CD4-positive, alpha-beta T cell treated with Interleukin-15 for 1 hour (primary cell): ENCODE results near the gene OMG.
"Not testable (repeated sequence)": the region's sequence is repeated elsewhere in the genome, so short reads cannot be mapped to it uniquely, and the experiment has no call there.

Experiments used
- DNase-seq: peaks from one replicate; pipeline ENCODE4 v3.0.0-alpha.2; 2020

OMG gene

GRCh38 chr17:31308372-31309334 lies 11.6 kb upstream of the OMG start:
- no peak for DNase-seq

GRCh38 chr17:31307640-31308039 lies 10.6 kb upstream of the OMG start:
- DNase-seq, result no peak

- no peak for DNase-seq
These were observed 2.6 kb upstream of the OMG start for GRCh38 chr17:31299624-31300023.

GRCh38 chr17:31296142-31296541 lies 897 bp downstream of the OMG start:
- DNase-seq, result no peak

GRCh38 chr17:31295489-31295871 lies 1.6 kb downstream of the OMG start:
- no peak for DNase-seq

- no peak for DNase-seq
These were observed 2.1 kb downstream of the OMG start for GRCh38 chr17:31294820-31295488.

GRCh38 chr17:31294231-31294630 lies 2.8 kb downstream of the OMG start:
- no peak for DNase-seq

GRCh38 chr17:31293581-31293980 lies 3.5 kb downstream of the OMG start:
- DNase-seq, result no peak

GRCh38 chr17:31291820-31292219 lies 5.2 kb downstream of the OMG start:
- DNase-seq, result no peak

GRCh38 chr17:31289790-31290189 lies 7.2 kb downstream of the OMG start:
- no peak for DNase-seq

GRCh38 chr17:31287932-31288331 lies 9.1 kb downstream of the OMG start:
- DNase-seq, result not testable (repeated sequence)

- DNase-seq, result no peak
These were observed 10.5 kb downstream of the OMG start for GRCh38 chr17:31286587-31286986.

- DNase-seq, result no peak
These were observed 13.2 kb downstream of the OMG start for GRCh38 chr17:31283841-31284240.

GRCh38 chr17:31281061-31281460 lies 16.0 kb downstream of the OMG start:
- no peak for DNase-seq

GRCh38 chr17:31279401-31279800 lies 17.6 kb downstream of the OMG start:
- no peak for DNase-seq

GRCh38 chr17:31275116-31275515 lies 21.9 kb downstream of the OMG start:
- no peak for DNase-seq

GRCh38 chr17:31274252-31274651 lies 22.8 kb downstream of the OMG start:
- no peak for DNase-seq

GRCh38 chr17:31273516-31273915 lies 23.5 kb downstream of the OMG start:
- DNase-seq, result no peak

GRCh38 chr17:31272803-31273202 lies 24.2 kb downstream of the OMG start:
- DNase-seq, result no peak

GRCh38 chr17:31272236-31272635 lies 24.8 kb downstream of the OMG start:
- no peak for DNase-seq

GRCh38 chr17:31269578-31269983 lies 27.5 kb downstream of the OMG start:
- DNase-seq, result no peak

- no peak for DNase-seq
These were observed 27.9 kb downstream of the OMG start for GRCh38 chr17:31269036-31269577.

- DNase-seq, result no peak
These were observed 31.0 kb downstream of the OMG start for GRCh38 chr17:31266042-31266441.

- not testable (repeated sequence) for DNase-seq
These were observed 34.1 kb downstream of the OMG start for GRCh38 chr17:31262923-31263322.
